Gastroesophageal sphincter (tissue), 3 donors: ENCODE data around the gene TTC39C.

Source experiments
- CTCF ChIP-seq, 4 experiments: fragments of 200-600 bp in 2 of 4; fragments of 450-650 bp in 2 of 4; sonication (generic) in 1 of 4; IDR thresholded peaks; one replicate each; pipeline ENCODE4 v1.5.1; 2017 to 2019; ENCODE audit warnings: antibody characterized with exemption in 4 of 4, mild to moderate bottlenecking in 2 of 4, moderate library complexity in 2 of 4
- EP300 ChIP-seq: sonication (generic); formaldehyde crosslinking; IDR thresholded peaks from one replicate; pipeline ENCODE4 v1.6.1; 2017; ENCODE audit warnings: antibody characterized with exemption, mild to moderate bottlenecking
- POLR2A ChIP-seq, 2 donors: fragments of 450-650 bp; IDR thresholded peaks; one replicate each; pipeline ENCODE4 v1.6.1; 2017; ENCODE audit warnings: antibody characterized with exemption in 2 of 2, mild to moderate bottlenecking in 2 of 2, moderate library complexity in 1 of 2
- POLR2AphosphoS5 ChIP-seq: sonication (generic); formaldehyde crosslinking; IDR thresholded peaks from one replicate; pipeline ENCODE4 v1.6.1; 2017; ENCODE audit warnings: antibody characterized with exemption

- no peak for TF ChIP-seq CTCF (IDR thresholded peaks at IDR 0.05)
- TF ChIP-seq POLR2A (IDR thresholded peaks at IDR 0.05): no peak
- TF ChIP-seq EP300: no peak
- TF ChIP-seq POLR2AphosphoS5: no peak
These were observed 11.3 kb upstream of the TTC39C start for GRCh38 chr18:24003288-24003687.
